Stimulated activated memory B cell treated with anti-CD40 and anti-IgM and Interleukin-4, amounts not matched to agents 10 μg/mL and 1 μg/mL and 100 μg/mL, for 72 hours (primary cell): ENCODE data around the gene BDKRB2.

Experiments used
- ATAC-seq: fragments of 150-1000 bp; cut with Tn5 transposase; 2 replicates; pipeline ENCODE4 v1.10.0; 2021
- H3K27ac Mint-ChIP-seq: one replicate; pipeline ENCODE4 v1.8.0; 2022; ENCODE audit warnings: mild to moderate bottlenecking, mixed read lengths
- H3K27me3 Mint-ChIP-seq: one replicate; pipeline ENCODE4 v1.8.0; 2022; ENCODE audit warnings: mixed read lengths
- H3K36me3 Mint-ChIP-seq: one replicate; pipeline ENCODE4 v1.8.0; 2022; ENCODE audit warnings: mixed read lengths
- H3K4me1 Mint-ChIP-seq: one replicate; pipeline ENCODE4 v1.8.0; 2022; ENCODE audit warnings: mixed read lengths
- H3K4me3 Mint-ChIP-seq: one replicate; pipeline ENCODE4 v1.8.0; 2022; ENCODE audit warnings: mild to moderate bottlenecking, moderate library complexity, mixed read lengths
- H3K9me3 Mint-ChIP-seq: one replicate; pipeline ENCODE4 v1.8.0; 2022; ENCODE audit warnings: mixed read lengths

Gene BDKRB2

GRCh38 chr14:96257900-96258299 is 53.3 kb downstream of the BDKRB2 start:
- no peaks in the 10 kb centered on the region for H3K4me1 Mint-ChIP-seq
- ATAC-seq = no peak
- no peak overlapping the region for H3K27ac Mint-ChIP-seq
- H3K4me3 Mint-ChIP-seq = no peak overlapping the region
- H3K36me3 Mint-ChIP-seq = no peaks in the 10 kb centered on the region
- H3K9me3 Mint-ChIP-seq = no peaks in the 10 kb centered on the region
- H3K27me3 Mint-ChIP-seq = peaks cover 29% of the 10 kb centered on the region

- no peak overlapping the region for H3K27ac Mint-ChIP-seq
- no peak overlapping the region for H3K4me3 Mint-ChIP-seq
- H3K27me3 Mint-ChIP-seq = peaks cover 20% of the 10 kb centered on the region
- no peaks in the 10 kb centered on the region for H3K36me3 Mint-ChIP-seq
- no peak for ATAC-seq
- no peaks in the 10 kb centered on the region for H3K4me1 Mint-ChIP-seq
- no peaks in the 10 kb centered on the region for H3K9me3 Mint-ChIP-seq
Measured at GRCh38 chr14:96260341-96260821, 55.7 kb downstream of the BDKRB2 start.

GRCh38 chr14:96261053-96261452 is 56.4 kb downstream of the BDKRB2 start:
- ATAC-seq = no peak
- H3K4me3 Mint-ChIP-seq = no peak overlapping the region
- H3K27me3 Mint-ChIP-seq = peaks cover 24% of the 10 kb centered on the region
- no peaks in the 10 kb centered on the region for H3K4me1 Mint-ChIP-seq
- no peaks in the 10 kb centered on the region for H3K9me3 Mint-ChIP-seq
- H3K27ac Mint-ChIP-seq = no peak overlapping the region
- no peaks in the 10 kb centered on the region for H3K36me3 Mint-ChIP-seq

GRCh38 chr14:96261772-96262655 is 57.4 kb downstream of the BDKRB2 start:
- no peak for ATAC-seq
- Mint-ChIP-seq H3K4me3 (no peak overlapping the region), H3K36me3 (no peaks in the 10 kb centered on the region), H3K4me1 (no peaks in the 10 kb centered on the region), H3K9me3 (no peaks in the 10 kb centered on the region), H3K27me3 (peaks cover 34% of the 10 kb centered on the region), H3K27ac (no peak overlapping the region)

- H3K36me3 Mint-ChIP-seq = no peaks in the 10 kb centered on the region
- no peaks in the 10 kb centered on the region for H3K9me3 Mint-ChIP-seq
- no peak for ATAC-seq
- no peaks in the 10 kb centered on the region for H3K4me1 Mint-ChIP-seq
- H3K27ac Mint-ChIP-seq = no peak overlapping the region
- peaks cover 29% of the 10 kb centered on the region for H3K27me3 Mint-ChIP-seq
- H3K4me3 Mint-ChIP-seq = no peak overlapping the region
Measured at GRCh38 chr14:96263347-96264199, 58.9 kb downstream of the BDKRB2 start.

GRCh38 chr14:96264200-96264553 is 59.5 kb downstream of the BDKRB2 start:
- Mint-ChIP-seq H3K9me3 (no peaks in the 10 kb centered on the region), H3K36me3 (no peaks in the 10 kb centered on the region), H3K4me1 (no peaks in the 10 kb centered on the region), H3K4me3 (no peak overlapping the region), H3K27me3 (peaks cover 29% of the 10 kb centered on the region), H3K27ac (no peak overlapping the region)
- no peak for ATAC-seq

- Mint-ChIP-seq H3K4me3 (no peak overlapping the region), H3K27ac (no peak overlapping the region), H3K9me3 (no peaks in the 10 kb centered on the region), H3K27me3 (peaks cover 29% of the 10 kb centered on the region), H3K36me3 (no peaks in the 10 kb centered on the region), H3K4me1 (no peaks in the 10 kb centered on the region)
- ATAC-seq = no peak
Measured at GRCh38 chr14:96264853-96265252, 60.2 kb downstream of the BDKRB2 start.

GRCh38 chr14:96265383-96266095 is 60.9 kb downstream of the BDKRB2 start:
- H3K27ac Mint-ChIP-seq = no peak overlapping the region
- no peaks in the 10 kb centered on the region for H3K4me1 Mint-ChIP-seq
- peaks cover 29% of the 10 kb centered on the region for H3K27me3 Mint-ChIP-seq
- no peaks in the 10 kb centered on the region for H3K9me3 Mint-ChIP-seq
- H3K36me3 Mint-ChIP-seq = no peaks in the 10 kb centered on the region
- ATAC-seq = no peak
- no peak overlapping the region for H3K4me3 Mint-ChIP-seq

- Mint-ChIP-seq H3K36me3 (no peaks in the 10 kb centered on the region), H3K9me3 (no peaks in the 10 kb centered on the region), H3K27ac (no peak overlapping the region), H3K4me1 (no peaks in the 10 kb centered on the region), H3K4me3 (no peak overlapping the region), H3K27me3 (peaks cover 19% of the 10 kb centered on the region)
- no peak for ATAC-seq
Measured at GRCh38 chr14:96267336-96267735, 62.7 kb downstream of the BDKRB2 start.

GRCh38 chr14:96267916-96268315 is 63.3 kb downstream of the BDKRB2 start:
- Mint-ChIP-seq H3K4me1 (no peaks in the 10 kb centered on the region), H3K27me3 (peaks cover 19% of the 10 kb centered on the region), H3K36me3 (no peaks in the 10 kb centered on the region), H3K4me3 (no peak overlapping the region), H3K9me3 (no peaks in the 10 kb centered on the region), H3K27ac (no peak overlapping the region)
- no peak for ATAC-seq

- ATAC-seq = no peak
- H3K4me1 Mint-ChIP-seq = no peaks in the 10 kb centered on the region
- H3K27ac Mint-ChIP-seq = no peak overlapping the region
- no peaks in the 10 kb centered on the region for H3K36me3 Mint-ChIP-seq
- H3K4me3 Mint-ChIP-seq = no peak overlapping the region
- peaks cover 19% of the 10 kb centered on the region for H3K27me3 Mint-ChIP-seq
- H3K9me3 Mint-ChIP-seq = no peaks in the 10 kb centered on the region
Measured at GRCh38 chr14:96268431-96269358, 64.1 kb downstream of the BDKRB2 start.

- Mint-ChIP-seq H3K27me3 (peaks cover 19% of the 10 kb centered on the region), H3K36me3 (no peaks in the 10 kb centered on the region), H3K4me3 (no peak overlapping the region), H3K27ac (no peak overlapping the region), H3K4me1 (no peaks in the 10 kb centered on the region), H3K9me3 (no peaks in the 10 kb centered on the region)
- ATAC-seq = no peak
Measured at GRCh38 chr14:96269359-96269710, 64.7 kb downstream of the BDKRB2 start.

GRCh38 chr14:96270565-96271420 is 66.2 kb downstream of the BDKRB2 start:
- Mint-ChIP-seq H3K36me3 (no peaks in the 10 kb centered on the region), H3K4me1 (no peaks in the 10 kb centered on the region), H3K9me3 (no peaks in the 10 kb centered on the region), H3K27me3 (peaks cover 17% of the 10 kb centered on the region), H3K4me3 (no peak overlapping the region), H3K27ac (no peak overlapping the region)
- no peak for ATAC-seq

- Mint-ChIP-seq H3K4me1 (no peaks in the 10 kb centered on the region), H3K27ac (no peak overlapping the region), H3K36me3 (no peaks in the 10 kb centered on the region), H3K9me3 (no peaks in the 10 kb centered on the region), H3K4me3 (no peak overlapping the region), H3K27me3 (peaks cover 11% of the 10 kb centered on the region)
- ATAC-seq = no peak
Measured at GRCh38 chr14:96271421-96271762, 66.8 kb downstream of the BDKRB2 start.
